HepG2 (cell line): Measurements from ENCODE around the gene ATP11B. TPM values are rescaled to one million over a fixed set of nuclear protein-coding genes. Genes with fewer than 3 reads are reported as not detected.

Experiments
- ATAC-seq: fragments of 200-7000 bp; cut with Tn5 transposase; 3 replicates; pipeline ENCODE4 v1.9.1; 2020; ENCODE audit warnings: mild to moderate bottlenecking, moderate library complexity
- BruUV-seq: library from RNA; stranded (reverse); fragments of 400-500 nt; replicated peaks from 2 replicates; lab custom pipeline; 2021; lab: Mats Ljungman, UMichigan
- CTCF ChIA-PET: fragments of 300-600 bp; formaldehyde crosslinking; extraction: SDS; loops from one replicate; lab custom pipeline; 2021; ENCODE audit warnings: low total read pairs, inconsistent platforms, low intra/inter-chr PET ratio; lab: Yijun Ruan, JAX
- POLR2A ChIA-PET: fragments of 350-600 bp; sonication (Branson Sonifier 250); formaldehyde crosslinking; loops from one replicate; lab custom pipeline; 2020; ENCODE audit warnings: antibody characterized with exemption, inconsistent platforms; lab: Yijun Ruan, JAX
- DNase-seq: peaks from one replicate; pipeline ENCODE4 v3.0.0-alpha.2; 2015; ENCODE audit warnings: low spot score
- FAIRE-seq: peaks from 3 replicates; lab custom pipeline; 2011; peaks lifted over from hg19 to GRCh38; lab: Jason Lieb, UNC
- H2AFZ ChIP-seq: one replicate; pipeline ENCODE4 v1.6.1; 2011; ENCODE audit warnings: low read length, inconsistent platforms
- H3K27ac ChIP-seq: fragments of 300-600 bp; 3 replicates; pipeline ENCODE4 v1.8.0; 2011; ENCODE audit warnings: mixed run types, mild to moderate bottlenecking, mixed read lengths, low read length, inconsistent platforms; ENCODE audit not compliant: insufficient read depth; ENCODE audit errors: extremely low read length
- H3K27me3 ChIP-seq, 2 experiments: fragments of 200-600 bp in 1 of 2; 2 replicates in 1 of 2; 3 replicates in 1 of 2; pipeline versions ENCODE4 v1.6.0 to v1.8.0; 2011; ENCODE audit warnings: low read length in 2 of 2, mild to moderate bottlenecking in 2 of 2, moderate library complexity in 2 of 2, inconsistent platforms in 1 of 2; ENCODE audit not compliant: insufficient read depth in 2 of 2, control insufficient read depth in 1 of 2
- H3K36me3 ChIP-seq, 2 experiments: fragments of 200-600 bp in 1 of 2; replicated peaks in 1 of 2; 2 replicates in 1 of 2; 3 replicates in 1 of 2; pipeline versions ENCODE4 v1.5.1 to v1.8.0; 2011; ENCODE audit warnings: low read length in 2 of 2, inconsistent platforms in 1 of 2; ENCODE audit not compliant: insufficient read depth in 2 of 2, control insufficient read depth in 1 of 2
- H3K4me1 ChIP-seq: 2 replicates; pipeline ENCODE4 v1.5.1; 2012; ENCODE audit warnings: low read length, inconsistent platforms; ENCODE audit not compliant: insufficient read depth
- H3K4me2 ChIP-seq: 2 replicates; pipeline ENCODE4 v1.6.0; 2011; ENCODE audit warnings: low read depth, low read length, inconsistent platforms
- H3K4me3 ChIP-seq, 3 experiments: fragments of 200-600 bp in 1 of 3; sonication (generic), shearing (Covaris generic) in 1 of 3; replicated peaks in 1 of 3; 2 replicates each; pipeline ENCODE4 v1.5.1; 2011 to 2016; ENCODE audit warnings: low read length in 3 of 3, inconsistent platforms in 2 of 3, low read depth in 2 of 3, mild to moderate bottlenecking in 2 of 3, control low read depth in 1 of 3, mixed read lengths in 1 of 3; ENCODE audit not compliant: insufficient read depth in 1 of 3
- H3K79me2 ChIP-seq: one replicate; pipeline ENCODE4 v1.6.1; 2011; ENCODE audit warnings: low read length, inconsistent platforms; ENCODE audit not compliant: insufficient read depth
- H3K9ac ChIP-seq: 2 replicates; pipeline ENCODE4 v1.6.0; 2011; ENCODE audit warnings: mild to moderate bottlenecking, low read depth, low read length, inconsistent platforms; ENCODE audit not compliant: insufficient read depth
- H3K9me3 ChIP-seq: 2 replicates; pipeline ENCODE4 v1.5.1; 2012; ENCODE audit warnings: mild to moderate bottlenecking, low read length
- H4K20me1 ChIP-seq: 2 replicates; pipeline ENCODE4 v1.6.0; 2011; ENCODE audit warnings: inconsistent platforms, mild to moderate bottlenecking, low read length, moderate library complexity; ENCODE audit not compliant: insufficient read depth
- CREB3 ChIP-seq: sonication (generic); formaldehyde crosslinking; IDR thresholded peaks from 2 replicates; pipeline ENCODE4 v1.5.0; 2020; ENCODE audit warnings: missing genetic modification reagents
- GABPA ChIP-seq, 2 experiments: IDR thresholded peaks; 2 replicates each; pipeline ENCODE4 v1.6.1; 2011 to 2016; ENCODE audit warnings: low read depth in 2 of 2, low read length in 1 of 2, missing biosample characterization in 1 of 2, missing genetic modification characterization in 1 of 2
- HMG20A ChIP-seq: IDR thresholded peaks from 2 replicates; pipeline ENCODE4 v1.6.1; 2016; ENCODE audit warnings: borderline replicate concordance
- PAWR ChIP-seq: sonication (generic); formaldehyde crosslinking; IDR thresholded peaks from 2 replicates; pipeline ENCODE4 v1.4.0; 2020; ENCODE audit warnings: missing genetic modification reagents, mild to moderate bottlenecking, borderline replicate concordance
- RBM39 ChIP-seq: fragments of 200-400 bp; formaldehyde crosslinking; IDR thresholded peaks from one replicate; pipeline ENCODE4 v1.6.1; 2018; ENCODE audit warnings: antibody characterized with exemption, mild to moderate bottlenecking, low read depth, low read length; ENCODE audit not compliant: poor library complexity, severe bottlenecking
- ZBTB2 ChIP-seq: sonication (generic); formaldehyde crosslinking; IDR thresholded peaks from 2 replicates; pipeline ENCODE4 v1.8.0; 2022; ENCODE audit warnings: low read depth, missing genetic modification reagents
- ZNF292 ChIP-seq: sonication (generic); formaldehyde crosslinking; IDR thresholded peaks from 2 replicates; pipeline ENCODE4 v1.8.1; 2022; ENCODE audit warnings: mild to moderate bottlenecking, low read depth, missing genetic modification reagents, borderline replicate concordance
- ZNF431 ChIP-seq: sonication (generic); formaldehyde crosslinking; IDR thresholded peaks from 2 replicates; pipeline ENCODE4 v1.9.0; 2022; ENCODE audit warnings: missing genetic modification reagents, low read depth, mild to moderate bottlenecking, borderline replicate concordance
- ZNF44 ChIP-seq: sonication (generic); formaldehyde crosslinking; IDR thresholded peaks from 2 replicates; pipeline ENCODE4 v1.5.1; 2020; ENCODE audit warnings: mild to moderate bottlenecking, missing genetic modification reagents
- ZNF574 ChIP-seq: sonication (generic); formaldehyde crosslinking; IDR thresholded peaks from 2 replicates; pipeline ENCODE4 v1.4.0; 2020; ENCODE audit warnings: missing genetic modification reagents
- ZNF652 ChIP-seq: IDR thresholded peaks from 2 replicates; pipeline ENCODE4 v1.6.1; 2016; ENCODE audit warnings: low read depth, borderline replicate concordance
- ZNF724P ChIP-seq: sonication (generic); formaldehyde crosslinking; IDR thresholded peaks from 2 replicates; pipeline ENCODE4 v1.8.0; 2022; ENCODE audit warnings: missing genetic modification reagents, borderline replicate concordance
- whole genome bisulfite sequencing: methylation state at CpG from one replicate; pipeline ENCODE4 v1.1.6; 2017; ENCODE audit warnings: low lambda C conversion rate; 5-methylcytosine and 5-hydroxymethylcytosine counted together
- in situ Hi-C: cut with HindIII; loops from 2 replicates; pipeline ENCODE4 v1.10.0; 2017; ENCODE audit warnings: low pct_unique_long_range_greater_than_20kb; ENCODE audit not compliant: extremely low pct_ligation_motif_present
- intact Hi-C: fragments of 100-400 bp; cut with micrococcal nuclease; formaldehyde crosslinking; loops from one replicate; pipeline ENCODE4 v1.10.0; 2022; ENCODE audit not compliant: unreplicated experiment
- polyA plus RNA-seq, 8 experiments: library from polyadenylated mRNA; depleted of rRNA in 3 of 8; stranded (reverse) in 7 of 8; unstranded in 1 of 8; fragments of >200 nt; fragmentation: Illumina TruSeq in 4 of 8; extraction: Trizol in 4 of 8; gene quantifications; 2 replicates each; pipeline versions ENCODE4 v1.2.1 to v1.2.3, GENCODE V29; 2011 to 2016; ENCODE audit warnings: low read depth in 4 of 8, missing spikeins in 1 of 8, mixed read lengths in 1 of 8; ENCODE audit not compliant: insufficient read depth in 1 of 8
- total RNA-seq, 5 experiments: library from RNA; depleted of rRNA; stranded (reverse); fragments of >200 nt; fragmentation: Illumina TruSeq; extraction: Trizol; gene quantifications; 2 replicates each; pipeline ENCODE4 v1.2.3, GENCODE V29; 2016; ENCODE audit warnings: low read depth in 1 of 5

ATP11B gene
- total and polyA plus RNA-seq, 2 of the 13 experiments (the other 11 are each of a cell fraction or from before 2014, with no cell fraction given), result 10.1 to 22.9 TPM

GRCh38 chr3:182925330-182925943 is 132.1 kb downstream of the ATP11B start:
- ATAC-seq, result no peak
- POLR2A ChIA-PET, result no interaction called here
- H3K79me2 ChIP-seq, result no peaks in the 10 kb centered on the region
- TF ChIP-seq ZNF292 (CRISPR knock-in tag), result no peak
- TF ChIP-seq HMG20A (CRISPR knock-in tag), result no peak
- no peak for TF ChIP-seq ZNF431 (CRISPR knock-in tag)
- TF ChIP-seq ZNF652 (CRISPR knock-in tag), result no peak
- TF ChIP-seq PAWR (CRISPR knock-in tag), result no peak
- no peak for TF ChIP-seq ZBTB2 (CRISPR knock-in tag)
- TF ChIP-seq ZNF574 (CRISPR knock-in tag), result no peak
- TF ChIP-seq ZNF44 (CRISPR knock-in tag), result no peak
- TF ChIP-seq GABPA (IDR thresholded peaks at IDR 0.05; ENCODE audit: low read depth, low read length), result no peak
- no peak for TF ChIP-seq GABPA (CRISPR knock-in tag; IDR thresholded peaks at IDR 0.05; ENCODE audit: low read depth)
- no peak for TF ChIP-seq RBM39
- TF ChIP-seq CREB3 (CRISPR knock-in tag), result no peak
- TF ChIP-seq ZNF724P (CRISPR knock-in tag), result no peak
- no peak for DNase-seq
- no peak overlapping the region for H3K9ac ChIP-seq
- 98% methylated on average over 4 of the region's 4 CpGs for WGBS
- BruUV-seq, result no TSS peak
- CTCF ChIA-PET, result no interaction called here
- H3K4me2 ChIP-seq, result no peak overlapping the region
- no peak overlapping the region for H3K27ac ChIP-seq
- H3K9me3 ChIP-seq, result no peaks in the 10 kb centered on the region
- FAIRE-seq, result no peak
- H3K27me3 ChIP-seq, result no peaks in the 10 kb centered on the region
- H4K20me1 ChIP-seq, result no peaks in the 10 kb centered on the region
- no peaks in the 10 kb centered on the region for H3K4me1 ChIP-seq
- in situ Hi-C loops, result no loop called here
- H3K36me3 ChIP-seq, result no peaks in the 10 kb centered on the region
- no peak overlapping the region for H3K4me3 ChIP-seq
- intact Hi-C loops, result no loop called here
- no peak overlapping the region for H2AFZ ChIP-seq
